ENCODE data around the gene CENPU. TPM values are rescaled to one million over a fixed set of nuclear protein-coding genes. Genes with fewer than 3 reads are reported as not detected.

Gene CENPU
- total RNA-seq, 1 experiment from 2014 or later: 38.2 TPM

DNA sequence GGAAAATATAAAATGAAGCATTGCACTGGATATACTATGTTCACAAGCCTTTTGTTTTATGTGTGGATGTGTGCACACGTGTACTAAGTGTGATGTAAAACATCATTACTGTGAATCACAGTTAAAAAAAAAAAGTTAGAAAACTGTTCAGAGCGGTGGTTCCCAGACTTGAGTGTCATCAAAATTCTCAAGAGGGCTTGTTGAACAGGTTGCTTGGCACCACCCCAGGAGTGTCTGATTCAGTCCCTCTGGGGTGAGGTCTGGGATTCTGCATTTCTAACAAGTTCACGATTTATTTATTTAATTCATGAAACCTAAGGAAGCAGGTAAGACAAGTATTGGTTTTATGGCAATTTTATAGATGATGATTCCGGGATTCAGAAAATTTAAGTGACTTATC is 1.8 kb downstream of the CENPU start:
- H3K4me1 ChIP-seq (ENCODE audit: insufficient read depth, low read length): peaks cover 21% of the 10 kb centered on the region
- peaks cover 54% of the 10 kb centered on the region for H3K79me2 ChIP-seq (ENCODE audit: low read length)
- H3K4me3 ChIP-seq (ENCODE audit: low read length): peak overlapping the region; percentile 95
- H3K27me3 ChIP-seq (ENCODE audit: low read length): no peaks in the 10 kb centered on the region
- no peaks in the 10 kb centered on the region for H4K20me1 ChIP-seq (ENCODE audit: low read length)
- ATAC-seq: no peak
- H3K9me3 ChIP-seq (ENCODE audit: low read length): no peaks in the 10 kb centered on the region
- peaks cover 26% of the 10 kb centered on the region for H3K36me3 ChIP-seq (ENCODE audit: low read depth, low read length)
- H3K9ac ChIP-seq (ENCODE audit: low read length): peak overlapping the region; percentile 96
- peak; percentile 91 for DNase-seq
- H3F3A ChIP-seq (ENCODE audit: low read length, unreplicated experiment): no peaks in the 10 kb centered on the region
- TF ChIP-seq EZH2 (IDR thresholded peaks at IDR 0.05; ENCODE audit: low read length, unreplicated experiment) (no peak), EZH2phosphoT487 (IDR thresholded peaks at IDR 0.05; ENCODE audit: borderline replicate concordance, low read length) (no peak)
- TF ChIP-seq, protein P1, sequence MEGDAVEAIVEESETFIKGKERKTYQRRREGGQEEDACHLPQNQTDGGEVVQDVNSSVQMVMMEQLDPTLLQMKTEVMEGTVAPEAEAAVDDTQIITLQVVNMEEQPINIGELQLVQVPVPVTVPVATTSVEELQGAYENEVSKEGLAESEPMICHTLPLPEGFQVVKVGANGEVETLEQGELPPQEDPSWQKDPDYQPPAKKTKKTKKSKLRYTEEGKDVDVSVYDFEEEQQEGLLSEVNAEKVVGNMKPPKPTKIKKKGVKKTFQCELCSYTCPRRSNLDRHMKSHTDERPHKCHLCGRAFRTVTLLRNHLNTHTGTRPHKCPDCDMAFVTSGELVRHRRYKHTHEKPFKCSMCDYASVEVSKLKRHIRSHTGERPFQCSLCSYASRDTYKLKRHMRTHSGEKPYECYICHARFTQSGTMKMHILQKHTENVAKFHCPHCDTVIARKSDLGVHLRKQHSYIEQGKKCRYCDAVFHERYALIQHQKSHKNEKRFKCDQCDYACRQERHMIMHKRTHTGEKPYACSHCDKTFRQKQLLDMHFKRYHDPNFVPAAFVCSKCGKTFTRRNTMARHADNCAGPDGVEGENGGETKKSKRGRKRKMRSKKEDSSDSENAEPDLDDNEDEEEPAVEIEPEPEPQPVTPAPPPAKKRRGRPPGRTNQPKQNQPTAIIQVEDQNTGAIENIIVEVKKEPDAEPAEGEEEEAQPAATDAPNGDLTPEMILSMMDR (conservative IDR thresholded peaks at IDR 0.05; ENCODE audit: low read depth, low read length): no peak
- H3K4me2 ChIP-seq (ENCODE audit: low read length): peak overlapping the region; percentile 91
- BruUV-seq (replicated peaks): no TSS peak
- H3K9me2 ChIP-seq (replicated peaks; ENCODE audit: low read length): no peaks in the 10 kb centered on the region
- H2AFZ ChIP-seq (ENCODE audit: low read length): no peak overlapping the region
- intact Hi-C loops (cut with micrococcal nuclease): loop anchor here (10.0 kb wide), 1 partner anchor 467 kb away; no protein-coding TSS in a partner anchor
- CTCF ChIA-PET: no interaction called here
- peak overlapping the region; percentile 71 for H3K27ac ChIP-seq (ENCODE audit: low read length)
- POLR2A ChIA-PET (ENCODE audit: unreplicated experiment): no interaction called here

DNA sequence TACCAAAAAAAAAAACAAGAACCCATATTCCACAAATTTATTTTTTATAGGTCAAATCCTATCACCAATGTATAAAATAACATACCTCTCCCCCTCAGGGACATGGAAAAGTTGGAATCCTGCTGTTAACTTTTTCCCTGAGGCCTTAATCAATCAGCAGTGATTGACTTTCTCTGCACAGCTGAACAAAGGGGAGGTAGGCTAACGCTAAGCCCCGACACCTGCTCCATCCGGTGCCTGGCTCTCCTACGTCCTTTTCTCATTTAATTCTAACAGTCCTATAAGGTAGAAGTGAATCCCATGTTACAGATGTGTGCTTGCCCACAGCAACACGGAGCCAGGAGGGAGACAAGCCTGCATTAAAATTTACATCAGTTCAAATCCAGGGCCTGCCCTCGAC is 2.8 kb downstream of the CENPU start:
- ATAC-seq (no peak), DNase-seq (no peak)
- no peaks in the 10 kb centered on the region for H3K9me2 ChIP-seq (replicated peaks; ENCODE audit: low read length)
- H4K20me1 ChIP-seq (ENCODE audit: low read length): no peaks in the 10 kb centered on the region
- H3K4me1 ChIP-seq (ENCODE audit: insufficient read depth, low read length): peaks cover 21% of the 10 kb centered on the region
- H3K36me3 ChIP-seq (ENCODE audit: low read depth, low read length): peaks cover 26% of the 10 kb centered on the region
- H3K9me3 ChIP-seq (ENCODE audit: low read length): no peaks in the 10 kb centered on the region
- CTCF ChIA-PET: no interaction called here
- H3K9ac ChIP-seq (ENCODE audit: low read length): no peak overlapping the region
- TF ChIP-seq EZH2phosphoT487 (IDR thresholded peaks at IDR 0.05; ENCODE audit: borderline replicate concordance, low read length) (no peak), EZH2 (IDR thresholded peaks at IDR 0.05; ENCODE audit: low read length, unreplicated experiment) (no peak)
- TF ChIP-seq, protein P1 (conservative IDR thresholded peaks at IDR 0.05; ENCODE audit: low read depth, low read length): no peak
- H3K27ac ChIP-seq (ENCODE audit: low read length): no peak overlapping the region
- no peak overlapping the region for H3K4me3 ChIP-seq (ENCODE audit: low read length)
- intact Hi-C loops (cut with micrococcal nuclease): loop anchor here (10.0 kb wide), 1 partner anchor 466 kb away; no protein-coding TSS in a partner anchor
- BruUV-seq (replicated peaks): no TSS peak
- no peaks in the 10 kb centered on the region for H3F3A ChIP-seq (ENCODE audit: low read length, unreplicated experiment)
- H3K27me3 ChIP-seq (ENCODE audit: low read length): no peaks in the 10 kb centered on the region
- H2AFZ ChIP-seq (ENCODE audit: low read length): no peak overlapping the region
- peak overlapping the region; percentile 91; the same call in 1 of the 2 replicates for H3K4me2 ChIP-seq (ENCODE audit: low read length)
- H3K79me2 ChIP-seq (ENCODE audit: low read length): peaks cover 54% of the 10 kb centered on the region
- POLR2A ChIA-PET (ENCODE audit: unreplicated experiment): no interaction called here

DNA sequence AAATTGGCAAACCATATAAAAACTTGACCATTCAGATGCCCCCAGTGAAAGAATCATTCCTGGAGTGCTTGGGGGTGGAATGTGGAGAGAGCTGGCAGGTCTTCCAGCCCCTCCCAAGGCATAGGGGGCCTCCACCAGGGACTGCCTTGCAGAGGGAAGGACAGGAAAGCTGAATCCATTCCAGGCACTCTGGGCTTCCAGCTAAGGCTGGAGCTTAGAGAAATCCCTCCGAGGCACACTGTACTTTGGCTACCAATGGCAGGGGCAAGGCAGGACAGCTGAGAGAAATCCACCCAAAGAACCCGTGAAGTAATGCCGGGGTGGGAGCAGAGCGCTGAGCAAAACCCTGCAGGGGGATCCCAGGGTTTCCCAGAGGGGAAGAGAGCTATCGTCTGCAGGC is 4.0 kb downstream of the CENPU start:
- no peaks in the 10 kb centered on the region for H3K9me3 ChIP-seq (ENCODE audit: low read length)
- no peaks in the 10 kb centered on the region for H3K27me3 ChIP-seq (ENCODE audit: low read length)
- no peaks in the 10 kb centered on the region for H3F3A ChIP-seq (ENCODE audit: low read length, unreplicated experiment)
- H4K20me1 ChIP-seq (ENCODE audit: low read length): no peaks in the 10 kb centered on the region
- TF ChIP-seq EZH2phosphoT487 (IDR thresholded peaks at IDR 0.05; ENCODE audit: borderline replicate concordance, low read length) (no peak), EZH2 (IDR thresholded peaks at IDR 0.05; ENCODE audit: low read length, unreplicated experiment) (no peak)
- TF ChIP-seq, protein P1 (conservative IDR thresholded peaks at IDR 0.05; ENCODE audit: low read depth, low read length): no peak
- no peak overlapping the region for H3K27ac ChIP-seq (ENCODE audit: low read length)
- no peak overlapping the region for H3K9ac ChIP-seq (ENCODE audit: low read length)
- H3K9me2 ChIP-seq (replicated peaks; ENCODE audit: low read length): no peaks in the 10 kb centered on the region
- no peak overlapping the region for H3K4me2 ChIP-seq (ENCODE audit: low read length)
- H3K36me3 ChIP-seq (ENCODE audit: low read depth, low read length): peaks cover 29% of the 10 kb centered on the region
- no peak overlapping the region for H3K4me3 ChIP-seq (ENCODE audit: low read length)
- ChIA-PET CTCF (interaction anchor here (0.6 kb wide), 1 partner anchor 428 kb away, joined by 3 read pairs; no protein-coding TSS in a partner anchor), POLR2A (ENCODE audit: unreplicated experiment) (no interaction called here)
- no peak overlapping the region for H2AFZ ChIP-seq (ENCODE audit: low read length)
- DNase-seq: no peak
- no peak for ATAC-seq
- peaks cover 54% of the 10 kb centered on the region for H3K79me2 ChIP-seq (ENCODE audit: low read length)
- peaks cover 21% of the 10 kb centered on the region for H3K4me1 ChIP-seq (ENCODE audit: insufficient read depth, low read length)
- intact Hi-C loops (cut with micrococcal nuclease): loop anchor here (10.0 kb wide), 1 partner anchor 465 kb away; no protein-coding TSS in a partner anchor
- no TSS peak for BruUV-seq (replicated peaks)
